Testis (tissue), 3 donors: ENCODE data around the gene FAM107B. TPM values are rescaled to one million over a fixed set of nuclear protein-coding genes. Genes with fewer than 3 reads are reported as not detected.

ENCODE experiments used
- DNase-seq: peaks from one replicate; pipeline ENCODE4 v3.0.0-alpha.2; 2019
- H3K27ac ChIP-seq, 2 donors: fragments of 200-600 bp; sonication (generic); one replicate each; pipeline ENCODE4 v1.5.1; 2019
- H3K27me3 ChIP-seq: fragments of 200-600 bp; sonication (generic); one replicate; pipeline ENCODE4 v1.5.1; 2019
- H3K36me3 ChIP-seq: fragments of 200-600 bp; sonication (generic); one replicate; pipeline ENCODE4 v1.5.1; 2017; ENCODE audit warnings: low read depth; ENCODE audit errors: missing control alignments
- H3K4me1 ChIP-seq: fragments of 200-600 bp; sonication (generic); one replicate; pipeline ENCODE4 v1.5.1; 2019
- H3K4me3 ChIP-seq, 2 donors: fragments of 200-600 bp; sonication (generic); one replicate each; pipeline ENCODE4 v1.5.1; 2017 to 2019
- H3K9me3 ChIP-seq: fragments of 200-600 bp; sonication (generic); one replicate; pipeline ENCODE4 v1.5.1; 2017
- CTCF ChIP-seq, 3 experiments: fragments of 450-650 bp in 2 of 3; fragments of 200-600 bp in 1 of 3; sonication (generic) in 1 of 3; IDR thresholded peaks; one replicate each; pipeline ENCODE4 v1.5.1; 2016 to 2019; ENCODE audit warnings: antibody characterized with exemption in 3 of 3, mild to moderate bottlenecking in 2 of 3, moderate library complexity in 1 of 3
- POLR2A ChIP-seq: fragments of 450-650 bp; IDR thresholded peaks from one replicate; pipeline ENCODE4 v1.6.1; 2017; ENCODE audit warnings: antibody characterized with exemption, mild to moderate bottlenecking, moderate library complexity
- WGBS, 2 donors: methylation state at CpG; one replicate each; pipeline ENCODE4 v1.1.5; 2018; 5-methylcytosine and 5-hydroxymethylcytosine counted together
- intact Hi-C: fragments of 100-400 bp; cut with DNase I; formaldehyde crosslinking; loops from one replicate; pipeline ENCODE4 v1.15.1; 2023; ENCODE audit warnings: low total_unique reads
- polyA plus RNA-seq: library from polyadenylated mRNA; stranded (reverse); fragments of 350-450 nt; fragmentation: Illumina TruSeq; extraction: RNeasy Lipid Tissue Mini Kit (QIAGEN cat#74804); gene quantifications from one replicate; pipeline ENCODE4 v1.2.3, GENCODE V29; 2014; ENCODE audit warnings: low read depth, low replicate concordance; ENCODE audit not compliant: insufficient read depth
- total RNA-seq, 2 donors: library from RNA; depleted of rRNA; stranded (reverse); fragments of >200 nt; gene quantifications; one replicate each; pipeline ENCODE4 v1.2.3, GENCODE V29; 2016

The FAM107B gene
- total and polyA plus RNA-seq, 3 donors from 2014 or later = 71.7 to 89.5 (median 82.8) TPM

- H3K27me3 ChIP-seq = no peaks in the 10 kb centered on the region
- DNase-seq = no peak
- H3K4me3 ChIP-seq = no peak overlapping the region
- H3K36me3 ChIP-seq = no peaks in the 10 kb centered on the region
- no peaks in the 10 kb centered on the region for H3K4me1 ChIP-seq
- intact Hi-C loops = no loop called here
- H3K27ac ChIP-seq = no peak overlapping the region
- TF ChIP-seq CTCF (IDR thresholded peaks at IDR 0.05) = peak in 1 of 3 experiments; percentile 23
- TF ChIP-seq POLR2A = no peak
- 60 to 77% methylated on average over 10 of the region's 10 CpGs for WGBS, 2 donors
- no peaks in the 10 kb centered on the region for H3K9me3 ChIP-seq
Observed at GRCh38 chr10:14773551-14774213, 1.0 kb downstream of the FAM107B start.

GRCh38 chr10:14772399-14772798 is 2.3 kb downstream of the FAM107B start:
- Histone ChIP-seq H3K27ac (no peak overlapping the region), H3K27me3 (no peaks in the 10 kb centered on the region), H3K36me3 (no peaks in the 10 kb centered on the region), H3K9me3 (no peaks in the 10 kb centered on the region), H3K4me3 (no peak overlapping the region), H3K4me1 (no peaks in the 10 kb centered on the region)
- 42 to 48% methylated on average over 7 of the region's 7 CpGs for WGBS, 2 donors
- intact Hi-C loops = no loop called here
- TF ChIP-seq POLR2A (no peak), CTCF (IDR thresholded peaks at IDR 0.05) (no peak)
- DNase-seq = no peak

GRCh38 chr10:14770927-14771326 is 3.8 kb downstream of the FAM107B start:
- Histone ChIP-seq H3K9me3 (no peaks in the 10 kb centered on the region), H3K4me3 (no peak overlapping the region), H3K27ac (no peak overlapping the region), H3K36me3 (no peaks in the 10 kb centered on the region), H3K27me3 (no peaks in the 10 kb centered on the region), H3K4me1 (no peaks in the 10 kb centered on the region)
- 95 to 100% methylated on average over 2 of the region's 2 CpGs for WGBS, 2 donors
- no peak for TF ChIP-seq CTCF (IDR thresholded peaks at IDR 0.05)
- TF ChIP-seq POLR2A = no peak
- no peak for DNase-seq
- intact Hi-C loops = no loop called here

GRCh38 chr10:14761372-14761771 is 13.3 kb downstream of the FAM107B start:
- intact Hi-C loops = no loop called here
- no peak for DNase-seq
- WGBS, 2 donors = 84 to 86% methylated on average over 5 of the region's 5 CpGs

More at GRCh38 chr10:14761372-14761771, 13.3 kb downstream of the FAM107B start:
- Histone ChIP-seq H3K4me1 (no peaks in the 10 kb centered on the region), H3K4me3 (no peak overlapping the region), H3K9me3 (no peaks in the 10 kb centered on the region), H3K27ac (no peak overlapping the region), H3K27me3 (no peaks in the 10 kb centered on the region), H3K36me3 (no peaks in the 10 kb centered on the region)
- TF ChIP-seq CTCF (IDR thresholded peaks at IDR 0.05) (no peak), POLR2A (no peak)
